ENCODE measurements around the gene OR1L8. TPM values are rescaled to one million over a fixed set of nuclear protein-coding genes. Genes with fewer than 3 reads are reported as not detected.

Gene OR1L8
- not detected in 2 replicates for polyA plus RNA-seq

GRCh38 chr9:122583284-122583683, at the start of gene OR1L8:
Gene OR1L8 (minus strand): TSS chr9:122583384. CDS start chr9:122568477, 14,907 bp downstream.

GRCh38 chr9:122614362-122614761, 31.2 kb upstream of the OR1L8 start, which contains the start of gene OR1Q1:
Gene OR1Q1 (plus strand): TSS chr9:122614738. CDS start chr9:122614738, 0 bp downstream.

GRCh38 chr9:122552812-122553211, 30.4 kb downstream of the OR1L8 start, which contains the start of gene OR1N2:
Gene OR1N2 (plus strand): TSS chr9:122553112. CDS start chr9:122553212, 100 bp downstream.

GRCh38 chr9:122527193-122527592, 56.0 kb downstream of the OR1L8 start, which contains the start of gene OR1N1:
Gene OR1N1 (minus strand): TSS chr9:122527293. CDS start chr9:122527293, 0 bp downstream.

GRCh38 chr9:122518841-122519240, 64.3 kb downstream of the OR1L8 start, which contains the start of gene OR1J4:
Gene OR1J4 (plus strand): TSS chr9:122519141. CDS start chr9:122519141, 0 bp downstream.

Other genes with a start within 250 kb of the OR1L8 start
- not detected in 2 replicates for gene PTGS1, start 212.4 kb downstream of the OR1L8 start, polyA plus RNA-seq
- not detected in 2 replicates for gene OR1J1, start 105.5 kb downstream of the OR1L8 start, polyA plus RNA-seq
- gene OR1J2, start 72.6 kb downstream of the OR1L8 start, polyA plus RNA-seq = not detected in 2 replicates
- gene OR1J4, start 64.2 kb downstream of the OR1L8 start, polyA plus RNA-seq = not detected in 2 replicates
- not detected in 2 replicates for gene OR1N1, start 56.1 kb downstream of the OR1L8 start, polyA plus RNA-seq
- gene OR1N2, start 30.3 kb downstream of the OR1L8 start, polyA plus RNA-seq = not detected in 2 replicates
- gene OR1Q1, start 31.4 kb upstream of the OR1L8 start, polyA plus RNA-seq = not detected in 2 replicates
- gene OR1B1, start 74.2 kb upstream of the OR1L8 start, polyA plus RNA-seq = not detected in 2 replicates
- not detected in 2 replicates for gene OR1L1, start 78.3 kb upstream of the OR1L8 start, polyA plus RNA-seq
- gene OR1L3, start 91.7 kb upstream of the OR1L8 start, polyA plus RNA-seq = not detected in 2 replicates
- gene OR1L4, start 140.6 kb upstream of the OR1L8 start, polyA plus RNA-seq = not detected in 2 replicates
- not detected in 2 replicates for gene OR1L6, start 158.9 kb upstream of the OR1L8 start, polyA plus RNA-seq
- not detected in 2 replicates for gene OR5C1, start 205.5 kb upstream of the OR1L8 start, polyA plus RNA-seq
- not detected in 2 replicates for gene OR1K1, start 216.7 kb upstream of the OR1L8 start, polyA plus RNA-seq
- gene PDCL, start 245.2 kb upstream of the OR1L8 start, polyA plus RNA-seq = 6.6 and 11.1 TPM in 2 replicates